K562 treated with DMSO at 1 percent for 12 hours (cell line): ENCODE results near the gene CHPF2. TPM values are rescaled to one million over a fixed set of nuclear protein-coding genes. Genes with fewer than 3 reads are reported as not detected.

Experiments used
- total RNA-seq: library from RNA; unstranded; fragments of 300-600 nt; gene quantifications from 2 replicates; pipeline ENCODE4 v1.2.3, GENCODE V29; 2022; ENCODE audit not compliant: insufficient read depth

The CHPF2 gene, protein sequence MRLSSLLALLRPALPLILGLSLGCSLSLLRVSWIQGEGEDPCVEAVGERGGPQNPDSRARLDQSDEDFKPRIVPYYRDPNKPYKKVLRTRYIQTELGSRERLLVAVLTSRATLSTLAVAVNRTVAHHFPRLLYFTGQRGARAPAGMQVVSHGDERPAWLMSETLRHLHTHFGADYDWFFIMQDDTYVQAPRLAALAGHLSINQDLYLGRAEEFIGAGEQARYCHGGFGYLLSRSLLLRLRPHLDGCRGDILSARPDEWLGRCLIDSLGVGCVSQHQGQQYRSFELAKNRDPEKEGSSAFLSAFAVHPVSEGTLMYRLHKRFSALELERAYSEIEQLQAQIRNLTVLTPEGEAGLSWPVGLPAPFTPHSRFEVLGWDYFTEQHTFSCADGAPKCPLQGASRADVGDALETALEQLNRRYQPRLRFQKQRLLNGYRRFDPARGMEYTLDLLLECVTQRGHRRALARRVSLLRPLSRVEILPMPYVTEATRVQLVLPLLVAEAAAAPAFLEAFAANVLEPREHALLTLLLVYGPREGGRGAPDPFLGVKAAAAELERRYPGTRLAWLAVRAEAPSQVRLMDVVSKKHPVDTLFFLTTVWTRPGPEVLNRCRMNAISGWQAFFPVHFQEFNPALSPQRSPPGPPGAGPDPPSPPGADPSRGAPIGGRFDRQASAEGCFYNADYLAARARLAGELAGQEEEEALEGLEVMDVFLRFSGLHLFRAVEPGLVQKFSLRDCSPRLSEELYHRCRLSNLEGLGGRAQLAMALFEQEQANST
- 52.2 and 73.3 TPM in 2 replicates for total RNA-seq

DNA sequence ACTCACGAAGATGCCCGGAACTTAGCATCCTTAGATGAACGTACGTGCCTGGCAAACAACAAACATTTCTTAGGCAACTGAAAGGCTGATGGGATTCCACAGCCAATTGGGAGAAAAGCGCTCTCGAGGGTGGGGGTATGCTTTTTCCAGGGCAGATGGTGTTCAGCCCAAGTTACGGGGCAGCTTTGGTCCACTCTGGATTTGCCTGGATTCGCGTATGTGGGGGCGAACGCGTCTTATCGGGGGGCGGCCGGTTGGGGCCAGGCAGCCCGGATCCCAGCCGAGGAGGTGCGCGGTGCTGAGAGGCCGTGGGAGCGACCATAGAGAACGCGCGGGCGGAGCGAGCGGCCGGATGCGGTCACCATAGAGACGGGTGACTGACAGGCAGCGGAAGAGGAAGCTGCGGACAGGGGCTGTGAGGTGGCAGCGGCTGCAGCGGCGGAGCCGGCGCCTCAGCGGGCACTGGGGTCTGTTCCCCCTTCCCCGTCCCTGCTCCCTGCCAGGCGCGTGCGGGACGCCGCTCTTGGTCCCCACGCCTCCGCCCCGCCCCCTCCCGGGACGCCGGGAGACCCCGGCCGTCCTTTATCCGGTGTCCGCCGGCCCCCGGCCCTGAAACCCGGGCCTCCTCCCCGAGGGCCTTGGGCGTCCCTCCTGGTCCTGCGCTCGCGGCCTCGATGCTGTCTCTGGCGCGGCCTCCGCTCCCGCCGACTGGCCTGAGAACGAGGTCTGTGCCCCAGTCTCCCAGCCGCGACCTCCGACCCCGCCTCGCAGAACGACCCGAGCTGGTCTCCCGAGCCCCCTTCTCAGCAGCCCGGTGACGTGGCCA, at the start of gene CHPF2:
Gene CHPF2, plus strand, starts transcription at position 393 of the 826 bp plus-strand sequence. CDS start 1,529 bp downstream, outside the sequence.

DNA sequence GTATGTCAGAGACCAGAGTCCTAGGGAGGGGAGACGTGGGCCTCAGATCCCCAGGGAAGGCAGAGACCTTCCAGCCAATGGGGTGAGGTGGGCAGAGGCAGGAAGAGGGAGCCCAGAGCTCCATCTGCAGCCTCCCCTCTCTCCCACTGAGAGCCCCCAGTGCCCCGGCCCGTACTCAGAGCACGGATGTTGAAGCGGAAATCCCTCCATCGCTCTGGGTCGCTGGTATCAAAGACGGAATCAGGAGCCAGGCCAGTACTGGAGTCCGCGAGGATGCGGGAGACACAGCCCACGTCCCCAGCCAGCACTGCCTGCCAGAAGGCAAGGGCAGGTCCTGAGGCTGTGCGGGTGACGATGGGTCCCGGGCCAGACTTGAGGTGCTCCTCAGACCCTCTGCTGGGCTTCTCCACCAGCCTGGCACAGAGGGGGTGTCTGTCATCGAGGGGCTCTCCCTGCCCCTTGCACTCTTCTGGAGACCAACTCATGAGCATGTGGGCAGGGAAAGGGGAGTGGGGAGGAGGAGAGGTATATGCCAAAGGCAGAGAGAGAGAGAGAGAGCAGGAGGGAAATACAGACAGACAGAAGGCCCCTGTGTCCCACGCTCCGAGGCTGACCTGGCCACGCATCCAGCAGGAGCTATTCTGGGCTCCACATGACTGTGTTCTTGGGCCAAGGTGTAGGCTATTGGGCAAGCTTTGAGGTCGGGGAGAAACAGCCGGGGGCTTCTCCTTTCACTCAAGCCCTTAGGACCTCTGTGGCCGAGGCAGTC, 45.5 kb upstream of the CHPF2 start, which contains the start of gene ASB10:
Gene ASB10, minus strand, starts transcription at position 611 of the 769 bp plus-strand sequence. Its CDS starts 120 bp downstream, at position 491.

DNA sequence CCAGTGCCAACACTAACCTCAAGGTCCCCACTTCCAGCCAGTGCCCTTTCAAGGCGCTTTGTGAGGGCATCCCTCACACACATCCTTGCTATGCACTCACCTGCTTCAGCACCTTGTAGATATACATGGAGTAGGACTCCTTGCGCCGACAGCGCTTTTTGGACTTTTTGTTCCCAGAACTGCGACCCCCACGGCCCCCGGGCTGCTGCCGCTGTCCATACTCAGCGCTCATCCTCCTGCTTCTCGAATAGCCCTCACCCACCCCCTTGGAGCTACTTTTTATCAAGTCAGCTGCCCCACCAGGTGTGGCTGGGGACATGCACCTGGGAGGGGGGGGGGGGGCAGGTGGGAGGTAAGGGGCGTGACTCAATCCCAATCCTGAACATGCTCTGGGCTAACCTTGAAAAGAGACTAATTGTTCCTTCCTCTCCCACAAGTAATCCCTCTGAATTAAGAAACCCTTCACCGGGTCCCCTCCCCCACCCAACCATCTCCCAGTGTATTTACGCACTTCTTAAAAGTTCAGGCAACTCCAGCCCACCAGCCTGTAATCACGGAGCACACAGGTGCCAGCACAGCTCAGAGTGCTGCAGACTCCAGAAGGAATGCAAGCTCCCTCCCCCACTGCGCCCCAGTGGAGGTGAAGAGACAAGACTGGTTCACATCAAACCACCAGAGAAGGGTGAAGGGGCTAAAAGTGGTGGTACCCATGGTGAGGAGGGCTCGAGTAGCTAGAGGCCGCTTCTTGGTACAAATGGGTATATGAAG, 22.0 kb upstream of the CHPF2 start, which contains the start of gene H2BK1:
Gene H2BK1, minus strand, starts transcription at position 402 of the 768 bp plus-strand sequence. Its CDS starts 170 bp downstream, at position 232.

DNA sequence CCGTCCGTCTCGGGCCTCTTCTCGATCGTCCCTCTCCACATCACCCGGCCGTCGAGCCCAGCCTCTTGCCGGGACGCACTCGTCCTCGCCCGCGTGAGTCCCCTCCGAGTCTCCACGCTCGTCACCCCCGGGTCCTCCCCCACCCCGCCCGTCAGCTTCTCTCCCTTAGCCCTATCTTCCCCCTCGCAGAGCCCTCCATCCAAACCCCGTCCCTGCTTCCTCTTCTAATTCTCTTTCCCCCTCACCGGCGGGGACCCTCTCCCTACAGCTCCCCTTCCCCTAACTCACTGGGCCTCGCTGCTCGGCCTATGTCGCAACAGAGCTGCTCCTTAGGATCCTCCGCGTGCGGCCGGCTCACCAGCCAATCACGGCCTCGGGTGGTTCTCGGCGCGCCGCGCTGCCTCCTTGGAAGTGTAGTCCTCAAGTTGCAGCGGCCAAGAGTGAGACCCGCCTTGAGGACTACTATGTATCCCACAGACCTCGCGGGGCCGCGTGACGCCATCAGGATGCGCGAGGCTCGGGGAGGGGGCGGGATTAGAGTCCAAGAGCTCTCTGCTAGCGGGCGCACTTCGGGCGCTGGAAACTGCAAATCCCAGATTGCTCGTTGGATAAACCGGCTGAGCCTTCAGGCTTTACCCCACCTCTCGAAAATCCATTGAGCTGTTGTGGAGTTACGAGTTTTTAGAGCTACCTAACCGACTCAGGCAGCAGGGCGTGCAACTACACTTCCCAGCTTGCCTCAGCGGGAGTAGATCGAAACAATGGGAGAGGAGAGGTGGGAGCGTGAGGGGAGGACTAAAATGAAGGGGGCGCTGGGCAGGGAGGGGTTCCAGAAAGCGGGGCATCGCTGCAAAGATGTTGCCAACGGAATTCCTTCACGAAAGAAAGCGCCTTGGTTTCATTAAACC, 5.2 kb upstream of the CHPF2 start, which contains the start of gene ABCF2:
Gene ABCF2, minus strand, starts transcription at position 331 of the 908 bp plus-strand sequence. CDS start 747 bp downstream, outside the sequence.

DNA sequence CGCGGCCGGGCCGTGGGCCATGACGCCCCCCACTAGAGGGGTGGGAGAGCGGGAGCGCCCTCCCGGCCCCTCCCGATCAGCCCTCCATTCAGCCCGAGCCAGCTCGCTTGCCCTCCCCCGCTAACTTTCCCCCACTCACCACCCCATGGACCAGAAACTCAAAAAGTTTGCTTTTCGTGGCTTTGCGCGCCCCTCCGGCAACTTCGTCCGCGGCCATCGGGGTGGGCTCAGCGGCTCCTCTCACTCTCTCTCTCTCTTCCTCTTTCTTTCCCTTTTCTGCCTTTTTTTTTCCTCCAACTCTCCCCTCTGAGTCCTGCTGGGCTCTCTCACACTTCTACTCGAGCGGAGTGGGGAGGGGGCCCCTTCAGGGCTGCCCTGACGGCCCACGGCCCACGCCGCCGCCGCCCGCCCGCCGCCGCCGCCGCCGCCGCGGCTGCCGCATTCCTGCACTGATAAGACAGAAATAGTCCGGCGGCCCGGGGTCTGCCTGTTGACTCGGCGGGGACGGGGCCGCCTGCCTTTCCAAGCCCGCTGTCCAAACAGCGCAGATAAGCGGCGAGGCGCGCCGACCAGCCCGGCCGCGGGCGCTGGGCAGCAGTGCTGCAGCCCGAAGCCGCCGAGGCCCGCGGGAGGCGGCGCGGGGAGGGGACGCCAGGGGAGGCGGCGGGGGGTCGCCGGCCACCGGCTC, 16.2 kb downstream of the CHPF2 start, which contains the start of gene SMARCD3:
Gene SMARCD3, minus strand, starts transcription at position 349 of the 688 bp plus-strand sequence. Its CDS starts 132 bp downstream, at position 217.

Other genes with a start within 250 kb of the CHPF2 start
- 40.1 and 40.4 TPM in 2 replicates for gene NOS3, start 241.5 kb upstream of the CHPF2 start, total RNA-seq
- 5.7 TPM in 1 of 2 replicates, not detected in the other for gene ATG9B, start 208.0 kb upstream of the CHPF2 start, total RNA-seq
- 25.8 and 40.2 TPM in 2 replicates for gene ABCB8, start 204.0 kb upstream of the CHPF2 start, total RNA-seq
- 8.5 and 14.4 TPM in 2 replicates for gene ASIC3, start 184.0 kb upstream of the CHPF2 start, total RNA-seq
- 40.9 and 43.0 TPM in 2 replicates for gene CDK5, start 174.6 kb upstream of the CHPF2 start, total RNA-seq
- 255 and 273 TPM in 2 replicates for gene SLC4A2, start 172.9 kb upstream of the CHPF2 start, total RNA-seq
- 127 and 144 TPM in 2 replicates for gene FASTK, start 151.7 kb upstream of the CHPF2 start, total RNA-seq
- 239 and 324 TPM in 2 replicates for gene TMUB1, start 149.0 kb upstream of the CHPF2 start, total RNA-seq
- 73.3 and 103 TPM in 2 replicates for gene AGAP3, start 146.0 kb upstream of the CHPF2 start, total RNA-seq
- gene GBX1, start 64.8 kb upstream of the CHPF2 start, total RNA-seq: not detected in 2 replicates
- gene ASB10, start 45.2 kb upstream of the CHPF2 start, total RNA-seq: not detected in 2 replicates
- gene H2BK1, start 22.0 kb upstream of the CHPF2 start, total RNA-seq: not detected in 2 replicates
- gene ABCF2, start 5.3 kb upstream of the CHPF2 start, total RNA-seq: 30.6 and 56.6 TPM in 2 replicates
- 2.6 and 8.6 TPM in 2 replicates for gene SMARCD3, start 16.2 kb downstream of the CHPF2 start, total RNA-seq
- 58.7 and 96.9 TPM in 2 replicates for gene NUB1, start 109.3 kb downstream of the CHPF2 start, total RNA-seq
- 0.53 TPM in 1 of 2 replicates, not detected in the other for gene WDR86, start 177.6 kb downstream of the CHPF2 start, total RNA-seq
- gene CRYGN, start 207.7 kb downstream of the CHPF2 start, total RNA-seq: not detected in 2 replicates